H9 (cell line): ENCODE data around the gene COL9A2. TPM values are rescaled to one million over a fixed set of nuclear protein-coding genes. Genes with fewer than 3 reads are reported as not detected.

Experiments
- DNase-seq: peaks from one replicate; pipeline ENCODE4 v3.0.0-alpha.2; 2017
- H2AFZ ChIP-seq: one replicate; pipeline ENCODE4 v1.6.1; 2013; ENCODE audit warnings: mild to moderate bottlenecking, low read length, control low read depth, moderate library complexity
- H2AK5ac ChIP-seq: 2 replicates; pipeline ENCODE4 v1.6.1; 2013; ENCODE audit warnings: low read length, control low read depth, mixed read lengths; ENCODE audit not compliant: insufficient read length
- H2BK120ac ChIP-seq: one replicate; pipeline ENCODE4 v1.6.1; 2013; ENCODE audit warnings: low read depth, mild to moderate bottlenecking, low read length, control low read depth, inconsistent platforms; ENCODE audit not compliant: poor library complexity, severe bottlenecking
- H2BK12ac ChIP-seq: 2 replicates; pipeline ENCODE4 v1.6.1; 2013; ENCODE audit warnings: low read length, control low read depth, mixed read lengths, low read depth; ENCODE audit not compliant: insufficient read length
- H2BK15ac ChIP-seq: 2 replicates; pipeline ENCODE4 v1.6.1; 2013; ENCODE audit warnings: low read depth, low read length, control low read depth
- H2BK20ac ChIP-seq: one replicate; pipeline ENCODE4 v1.6.1; 2013; ENCODE audit warnings: low read depth, mild to moderate bottlenecking, low read length, control low read depth, inconsistent platforms; ENCODE audit not compliant: poor library complexity, severe bottlenecking
- H2BK5ac ChIP-seq: 2 replicates; pipeline ENCODE4 v1.6.1; 2013; ENCODE audit warnings: low read length, control low read depth, mixed read lengths; ENCODE audit not compliant: insufficient read length
- H3K14ac ChIP-seq: 2 replicates; pipeline ENCODE4 v1.6.1; 2013; ENCODE audit warnings: low read length, control low read depth; ENCODE audit not compliant: insufficient read depth
- H3K18ac ChIP-seq: 2 replicates; pipeline ENCODE4 v1.6.1; 2013; ENCODE audit warnings: low read depth, mild to moderate bottlenecking, mixed read lengths, low read length, control low read depth; ENCODE audit not compliant: insufficient read length
- H3K23ac ChIP-seq: 2 replicates; pipeline ENCODE4 v1.6.1; 2013; ENCODE audit warnings: low read length, control low read depth, mixed read lengths, low read depth; ENCODE audit not compliant: insufficient read length
- H3K23me2 ChIP-seq: 2 replicates; pipeline ENCODE4 v1.6.1; 2013; ENCODE audit warnings: low read depth, mild to moderate bottlenecking, mixed read lengths, low read length, control low read depth; ENCODE audit not compliant: insufficient read length, poor library complexity, severe bottlenecking
- H3K27ac ChIP-seq: 2 replicates; pipeline ENCODE4 v1.5.1; 2013; ENCODE audit warnings: low read length, control low read depth, mixed read lengths, low read depth; ENCODE audit not compliant: insufficient read length
- H3K27me3 ChIP-seq: 2 replicates; pipeline ENCODE4 v1.6.1; 2013; ENCODE audit warnings: low read length, control low read depth, inconsistent platforms; ENCODE audit not compliant: insufficient read depth
- H3K4ac ChIP-seq: 2 replicates; pipeline ENCODE4 v1.6.1; 2013; ENCODE audit warnings: low read depth, mild to moderate bottlenecking, control low read depth, inconsistent platforms, low read length, moderate library complexity
- H3K4me1 ChIP-seq: 2 replicates; pipeline ENCODE4 v1.6.1; 2013; ENCODE audit warnings: low read length, control low read depth, inconsistent platforms; ENCODE audit not compliant: insufficient read depth
- H3K4me2 ChIP-seq: 2 replicates; pipeline ENCODE4 v1.6.1; 2013; ENCODE audit warnings: low read length, control low read depth, mixed read lengths; ENCODE audit not compliant: insufficient read length, insufficient read depth
- H3K56ac ChIP-seq: 2 replicates; pipeline ENCODE4 v1.6.1; 2013; ENCODE audit warnings: low read depth, mild to moderate bottlenecking, mixed read lengths, low read length, control low read depth; ENCODE audit not compliant: insufficient read length
- H3K79me1 ChIP-seq: 2 replicates; pipeline ENCODE4 v1.6.1; 2013; ENCODE audit warnings: low read depth, mild to moderate bottlenecking, moderate library complexity, low read length, control low read depth, inconsistent platforms; ENCODE audit not compliant: insufficient read depth, poor library complexity, severe bottlenecking
- H3K79me2 ChIP-seq: 2 replicates; pipeline ENCODE4 v1.6.1; 2013; ENCODE audit warnings: low read length, control low read depth, inconsistent platforms; ENCODE audit not compliant: insufficient read depth
- H3K9ac ChIP-seq: 2 replicates; pipeline ENCODE4 v1.6.1; 2013; ENCODE audit warnings: low read length, control low read depth, mixed read lengths; ENCODE audit not compliant: insufficient read length; ENCODE audit errors: extremely low read depth
- H3K9me3 ChIP-seq: one replicate; pipeline ENCODE4 v1.6.1; 2013; ENCODE audit warnings: low read depth, low read length, inconsistent platforms; ENCODE audit not compliant: control insufficient read depth
- H3T11ph ChIP-seq: one replicate; pipeline ENCODE4 v1.6.1; 2013; ENCODE audit warnings: mild to moderate bottlenecking, low read length, control low read depth, inconsistent platforms
- H4K20me1 ChIP-seq: one replicate; pipeline ENCODE4 v1.6.1; 2013; ENCODE audit not compliant: control insufficient read depth, insufficient read length, insufficient read depth
- H4K5ac ChIP-seq: 2 replicates; pipeline ENCODE4 v1.6.1; 2013; ENCODE audit warnings: low read depth, mild to moderate bottlenecking, mixed read lengths, low read length, control low read depth; ENCODE audit not compliant: insufficient read length
- H4K8ac ChIP-seq: replicated peaks from 2 replicates; pipeline ENCODE4 v1.6.1; 2013; ENCODE audit warnings: low read length, control low read depth, mixed read lengths, low read depth; ENCODE audit not compliant: insufficient read length
- H4K91ac ChIP-seq: 2 replicates; pipeline ENCODE4 v1.6.1; 2013; ENCODE audit warnings: low read depth, mild to moderate bottlenecking, moderate library complexity, mixed read lengths, low read length, control low read depth; ENCODE audit not compliant: insufficient read length
- H3K27ac Mint-ChIP-seq, 3 experiments: 2 replicates in 2 of 3; 3 replicates in 1 of 3; pipeline ENCODE4 v1.8.0; 2020 to 2021; ENCODE audit warnings: mixed read lengths in 3 of 3, mild to moderate bottlenecking in 1 of 3, moderate library complexity in 1 of 3
- H3K27me3 Mint-ChIP-seq: 2 replicates; pipeline ENCODE4 v1.8.0; 2021; ENCODE audit warnings: low read depth, mild to moderate bottlenecking, moderate library complexity, mixed read lengths
- H3K36me3 Mint-ChIP-seq, 3 experiments: 2 replicates in 2 of 3; 3 replicates in 1 of 3; pipeline ENCODE4 v1.8.0; 2020 to 2021; ENCODE audit warnings: low read depth in 3 of 3, mixed read lengths in 3 of 3; ENCODE audit not compliant: insufficient read depth in 1 of 3
- H3K4me1 Mint-ChIP-seq, 2 experiments: 2 replicates each; pipeline ENCODE4 v1.8.0; 2020; ENCODE audit warnings: mixed read lengths in 2 of 2
- H3K4me3 Mint-ChIP-seq, 2 experiments: 2 replicates in 1 of 2; 3 replicates in 1 of 2; pipeline ENCODE4 v1.8.0; 2020 to 2021; ENCODE audit warnings: mild to moderate bottlenecking in 2 of 2, mixed read lengths in 2 of 2, moderate library complexity in 1 of 2
- H3K9me3 Mint-ChIP-seq, 2 experiments: 2 replicates in 1 of 2; 3 replicates in 1 of 2; pipeline ENCODE4 v1.8.0; 2020; ENCODE audit warnings: mild to moderate bottlenecking in 2 of 2, mixed read lengths in 2 of 2, moderate library complexity in 1 of 2
- CTCF ChIP-seq: fragments of 200-600 bp; sonication (generic); conservative IDR thresholded peaks from 3 replicates; pipeline ENCODE4 v1.8.0; 2021; ENCODE audit warnings: antibody characterized with exemption, mild to moderate bottlenecking
- WGBS: extraction: QIAGEN DNeasy Blood & Tissue Kit; methylation state at CpG from one replicate; pipeline ENCODE4 v1.1.7; 2013; ENCODE audit warnings: missing lambda C conversion rate, low lambda C conversion rate, mixed read lengths; ENCODE audit not compliant: insufficient read length; ENCODE audit errors: extremely low coverage; 5-methylcytosine and 5-hydroxymethylcytosine counted together
- total RNA-seq: library from RNA; stranded (reverse); gene quantifications from 2 replicates; pipeline ENCODE4 v1.2.1, GENCODE V29; 2021

Gene COL9A2
- total RNA-seq, 1 experiment from 2014 or later, result 4.5 TPM

- Histone ChIP-seq H2BK12ac (no peak overlapping the region), H2BK15ac (no peak overlapping the region), H3K23me2 (no peaks in the 10 kb centered on the region), H3K4me2 (no peak overlapping the region), H3K9me3 (no peaks in the 10 kb centered on the region), H3K27ac (no peak overlapping the region), H2BK120ac (no peak overlapping the region), H3K23ac (no peak overlapping the region), H3K79me1 (no peaks in the 10 kb centered on the region), H4K91ac (no peak overlapping the region), H3K9ac (no peak overlapping the region), H3K27me3 (no peaks in the 10 kb centered on the region), H4K20me1 (no peaks in the 10 kb centered on the region), H2BK5ac (no peak overlapping the region), H4K8ac (no peak overlapping the region), H2BK20ac (no peak overlapping the region), H3K79me2 (no peaks in the 10 kb centered on the region), H3K4me1 (no peaks in the 10 kb centered on the region), H3K18ac (no peak overlapping the region), H3K4ac (no peak overlapping the region), H2AK5ac (no peak overlapping the region), H2AFZ (no peak overlapping the region), H3K56ac (no peak overlapping the region), H3K14ac (no peak overlapping the region), H3T11ph (no peak overlapping the region), H4K5ac (no peak overlapping the region)
- no peaks in the 10 kb centered on the region for H3K36me3 Mint-ChIP-seq
- no peak overlapping the region for H3K27ac Mint-ChIP-seq
- peaks cover 12% of the 10 kb centered on the region for H3K27me3 Mint-ChIP-seq
- peaks cover 5 to 10% of the 10 kb centered on the region in 2 experiments for H3K4me1 Mint-ChIP-seq
- no peak overlapping the region for H3K4me3 Mint-ChIP-seq
- WGBS, result no CpG with 5 or more reads among the region's 1 CpG
- H3K9me3 Mint-ChIP-seq, result peaks cover 23 to 26% of the 10 kb centered on the region in 2 experiments
- no peak for TF ChIP-seq CTCF
- no peak for DNase-seq
Observed at GRCh38 chr1:40361201-40361600, 44.1 kb upstream of the COL9A2 start.
